UCSD-AML1 (cell line): Measurements from ENCODE around the gene ZNF236.
"Not testable (repeated sequence)": the region's sequence is repeated elsewhere in the genome, so short reads cannot be mapped to it uniquely, and the experiment has no call there.

Experiments
- DNase-seq: peaks from one replicate; lab custom pipeline; 2025; ENCODE audit not compliant: unreplicated experiment; lab: John Stamatoyannopoulos, UW

Gene ZNF236

GRCh38 chr18:76985156-76985950 is 163.0 kb downstream of the ZNF236 start:
- DNase-seq, result no peak

- no peak for DNase-seq
Observed at GRCh38 chr18:76985951-76986236, 163.5 kb downstream of the ZNF236 start.

GRCh38 chr18:76986406-76986805 is 164.0 kb downstream of the ZNF236 start:
- DNase-seq, result no peak

GRCh38 chr18:76988031-76988826 is 165.9 kb downstream of the ZNF236 start:
- peak; percentile 38 for DNase-seq

- DNase-seq, result no peak
Observed at GRCh38 chr18:76988827-76989646, 166.7 kb downstream of the ZNF236 start.

GRCh38 chr18:76989647-76990190 is 167.4 kb downstream of the ZNF236 start:
- no peak for DNase-seq

GRCh38 chr18:76990343-76991020 is 168.1 kb downstream of the ZNF236 start:
- DNase-seq, result not testable (repeated sequence)

- no peak for DNase-seq
Observed at GRCh38 chr18:76991021-76991688, 168.8 kb downstream of the ZNF236 start.

- no peak for DNase-seq
Observed at GRCh38 chr18:76992226-76993084, 170.1 kb downstream of the ZNF236 start.

GRCh38 chr18:76993085-76993382 is 170.7 kb downstream of the ZNF236 start:
- no peak for DNase-seq

- no peak for DNase-seq
Observed at GRCh38 chr18:76993573-76993972, 171.2 kb downstream of the ZNF236 start.

GRCh38 chr18:76994086-76994654 is 171.8 kb downstream of the ZNF236 start:
- no peak for DNase-seq

GRCh38 chr18:76995896-76996295 is 173.5 kb downstream of the ZNF236 start:
- no peak for DNase-seq

- no peak for DNase-seq
Observed at GRCh38 chr18:76996429-76996828, 174.1 kb downstream of the ZNF236 start.

- no peak for DNase-seq
Observed at GRCh38 chr18:76997951-76998808, 175.8 kb downstream of the ZNF236 start.

- DNase-seq, result no peak
Observed at GRCh38 chr18:76999077-76999476, 176.7 kb downstream of the ZNF236 start.

- peak; percentile 43 for DNase-seq
Observed at GRCh38 chr18:77000527-77000926, 178.2 kb downstream of the ZNF236 start.

GRCh38 chr18:77001041-77001440 is 178.7 kb downstream of the ZNF236 start:
- DNase-seq, result no peak
